NT2/D1 (cell line): ENCODE measurements around the gene GALC.

Source experiments
- SUZ12 ChIP-seq: IDR thresholded peaks from 2 replicates; pipeline ENCODE4 v1.6.1; 2011; ENCODE audit not compliant: insufficient read length, insufficient read depth; ENCODE audit errors: extremely low read depth
- YY1 ChIP-seq: IDR thresholded peaks from 2 replicates; pipeline ENCODE4 v1.6.1; 2011; ENCODE audit not compliant: insufficient read length, insufficient read depth
- ZNF274 ChIP-seq: IDR thresholded peaks from 2 replicates; pipeline ENCODE4 v1.6.1; 2011; ENCODE audit warnings: mild to moderate bottlenecking, low read depth, low read length

DNA sequence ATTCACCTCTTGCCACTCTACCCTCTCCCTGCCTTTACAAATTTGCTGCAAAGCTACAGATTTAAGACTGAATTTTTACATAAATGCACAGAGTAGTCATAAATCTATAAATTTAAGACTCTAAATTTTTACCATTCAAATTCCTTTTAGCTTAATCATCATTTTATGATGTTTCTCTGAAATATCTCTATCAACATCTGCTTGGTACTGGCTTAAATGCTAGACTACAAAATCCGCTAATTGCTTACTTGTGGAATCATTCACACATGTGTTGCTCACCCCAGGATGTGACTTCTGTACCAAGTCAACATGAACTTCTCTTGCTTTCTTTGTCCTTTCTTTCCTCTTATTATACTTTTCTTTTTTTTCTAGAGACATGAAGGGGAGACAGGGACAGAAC lies 109.2 kb downstream of the GALC start:
- no peak for TF ChIP-seq YY1
- no peak for TF ChIP-seq ZNF274
- TF ChIP-seq SUZ12: no peak
